Spleen (tissue), 11 donors: ENCODE measurements around the gene KIF26B. TPM values are rescaled to one million over a fixed set of nuclear protein-coding genes. Genes with fewer than 3 reads are reported as not detected.

Source experiments
- DNase-seq: peaks from one replicate; pipeline ENCODE4 v3.0.0-alpha.2; 2020
- H3K27ac ChIP-seq, 8 donors: fragments of 200-600 bp; sonication (generic) in 7 of 8; 1 replicate in 4 of 8; 2 replicates in 4 of 8; pipeline versions ENCODE4 v1.5.0 to v1.8.0; 2016 to 2021; ENCODE audit warnings: inconsistent platforms in 4 of 8, mild to moderate bottlenecking in 4 of 8, moderate library complexity in 1 of 8
- H3K27me3 ChIP-seq, 7 donors: fragments of 200-600 bp; sonication (generic) in 6 of 7; replicated peaks in 1 of 7; 1 replicate in 4 of 7; 2 replicates in 3 of 7; pipeline versions ENCODE4 v1.5.0 to v1.8.0; 2016 to 2021; ENCODE audit warnings: inconsistent platforms in 3 of 7, mild to moderate bottlenecking in 1 of 7
- H3K36me3 ChIP-seq, 6 donors: fragments of 200-600 bp; sonication (generic) in 5 of 6; 1 replicate in 4 of 6; 2 replicates in 2 of 6; pipeline versions ENCODE4 v1.5.0 to v1.8.0; 2016 to 2021; ENCODE audit warnings: inconsistent platforms in 2 of 6
- H3K4me1 ChIP-seq, 6 donors: fragments of 200-600 bp; sonication (generic) in 5 of 6; 1 replicate in 3 of 6; 2 replicates in 3 of 6; pipeline versions ENCODE4 v1.5.0 to v1.8.0; 2016 to 2021; ENCODE audit warnings: inconsistent platforms in 3 of 6
- H3K4me3 ChIP-seq, 8 donors: fragments of 200-600 bp; sonication (generic) in 7 of 8; 1 replicate in 4 of 8; 2 replicates in 4 of 8; pipeline versions ENCODE4 v1.5.0 to v1.8.0; 2016 to 2021; ENCODE audit warnings: inconsistent platforms in 4 of 8, mild to moderate bottlenecking in 4 of 8, moderate library complexity in 2 of 8
- H3K9me3 ChIP-seq, 8 donors: fragments of 200-600 bp; sonication (generic) in 7 of 8; 1 replicate in 4 of 8; 2 replicates in 4 of 8; pipeline versions ENCODE4 v1.5.0 to v1.8.0; 2016 to 2021; ENCODE audit warnings: inconsistent platforms in 4 of 8
- POLR2A ChIP-seq, 3 donors: fragments of 450-650 bp; IDR thresholded peaks; one replicate each; pipeline ENCODE4 v1.5.1; 2017; ENCODE audit warnings: antibody characterized with exemption in 3 of 3, mild to moderate bottlenecking in 1 of 3
- POLR2AphosphoS5 ChIP-seq, 3 donors: sonication (generic); formaldehyde crosslinking; IDR thresholded peaks; one replicate each; pipeline ENCODE4 v1.5.1; 2017; ENCODE audit warnings: antibody characterized with exemption in 3 of 3
- WGBS, 5 donors: extraction: QIAGEN DNeasy Blood & Tissue Kit in 3 of 5; methylation state at CpG; one replicate each; pipeline versions ENCODE4 v1.1.5 to v1.1.7; 2013 to 2018; 5-methylcytosine and 5-hydroxymethylcytosine counted together
- intact Hi-C: fragments of 100-400 bp; cut with DNase I; formaldehyde crosslinking; loops from one replicate; pipeline ENCODE4 v1.15.0; 2023; ENCODE audit warnings: low total_unique reads
- polyA plus RNA-seq, 3 donors: library from polyadenylated mRNA; stranded (reverse); fragments of 200-250 nt; gene quantifications; one replicate each; pipeline ENCODE4 v1.2.1, GENCODE V29; 2013
- total RNA-seq, 7 donors: library from RNA; depleted of rRNA in 3 of 7; stranded (reverse); fragments of >200 nt in 3 of 7; fragmentation: NEBNext Ultra II Directional in 4 of 7; extraction: Animal tissue kit (Norgen Biotek cat#: 25700) in 4 of 7; gene quantifications; one replicate each; pipeline versions ENCODE4 v1.1.0 to v1.2.1, GENCODE V29; 2016 to 2021
- TF ChIP-seq, protein P1 (sequence below), 11 experiments: fragments of 200-600 bp in 7 of 11; fragments of 450-650 bp in 4 of 11; sonication (generic) in 4 of 11; IDR thresholded peaks in 8 of 11; conservative IDR thresholded peaks in 3 of 11; 1 replicate in 7 of 11; 2 replicates in 4 of 11; pipeline versions ENCODE4 v1.4.0 to v1.8.0; 2016 to 2021; ENCODE audit warnings: antibody characterized with exemption in 11 of 11, inconsistent platforms in 4 of 11, mild to moderate bottlenecking in 1 of 11
- donor health status: healthy with polysubstance abuse.
- donor health status: DM: no; HTN: no; CAD: no; lungs with moderate emphysema.
- donor health status: DM: no; HTN: no; CAD: no.
- donor health status: Bipolar disorder and iron deficiency.
- donor health status: healthy.
- donor health status: DM: no; HTN: no; CAD: no.
- donor health status: DM: yes; HTN: yes; CAD: no.

The KIF26B gene
- total and polyA plus RNA-seq, 10 donors, result 0.07 to 4.5 (median 0.60) TPM; not detected in 1

DNA sequence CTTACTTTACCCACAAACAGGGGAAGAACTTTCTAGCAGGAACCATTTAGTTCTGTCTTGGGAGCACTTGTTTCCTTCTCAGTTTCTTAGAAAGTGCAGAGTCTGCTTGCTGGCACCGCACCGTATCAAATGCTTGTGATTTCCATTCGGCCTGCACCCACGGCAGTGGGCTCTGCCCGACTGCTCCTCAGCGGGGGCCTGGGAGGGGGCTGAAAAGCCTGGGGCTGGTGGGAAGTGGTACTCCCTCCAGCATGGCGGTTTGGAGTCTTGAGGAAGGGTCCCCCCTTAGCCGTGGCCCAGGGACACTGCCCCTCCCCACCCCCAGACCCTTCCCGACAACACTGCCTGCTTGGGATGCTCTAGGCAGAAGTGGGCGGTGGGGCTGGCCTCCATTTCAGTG lies 57.0 kb downstream of the KIF26B start:
- no peak for TF ChIP-seq POLR2A (IDR thresholded peaks at IDR 0.05)
- TF ChIP-seq, protein P1, sequence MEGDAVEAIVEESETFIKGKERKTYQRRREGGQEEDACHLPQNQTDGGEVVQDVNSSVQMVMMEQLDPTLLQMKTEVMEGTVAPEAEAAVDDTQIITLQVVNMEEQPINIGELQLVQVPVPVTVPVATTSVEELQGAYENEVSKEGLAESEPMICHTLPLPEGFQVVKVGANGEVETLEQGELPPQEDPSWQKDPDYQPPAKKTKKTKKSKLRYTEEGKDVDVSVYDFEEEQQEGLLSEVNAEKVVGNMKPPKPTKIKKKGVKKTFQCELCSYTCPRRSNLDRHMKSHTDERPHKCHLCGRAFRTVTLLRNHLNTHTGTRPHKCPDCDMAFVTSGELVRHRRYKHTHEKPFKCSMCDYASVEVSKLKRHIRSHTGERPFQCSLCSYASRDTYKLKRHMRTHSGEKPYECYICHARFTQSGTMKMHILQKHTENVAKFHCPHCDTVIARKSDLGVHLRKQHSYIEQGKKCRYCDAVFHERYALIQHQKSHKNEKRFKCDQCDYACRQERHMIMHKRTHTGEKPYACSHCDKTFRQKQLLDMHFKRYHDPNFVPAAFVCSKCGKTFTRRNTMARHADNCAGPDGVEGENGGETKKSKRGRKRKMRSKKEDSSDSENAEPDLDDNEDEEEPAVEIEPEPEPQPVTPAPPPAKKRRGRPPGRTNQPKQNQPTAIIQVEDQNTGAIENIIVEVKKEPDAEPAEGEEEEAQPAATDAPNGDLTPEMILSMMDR (IDR thresholded peaks at IDR 0.05 in 8 of 11, conservative IDR thresholded peaks at IDR 0.05 in 3 of 11), result no peak
- no peak for TF ChIP-seq POLR2AphosphoS5 (IDR thresholded peaks at IDR 0.05)
- H3K36me3 ChIP-seq, result no peaks in the 10 kb centered on the region
- 79 to 95% (median 90%) methylated on average over 10 of the region's 10 CpGs for WGBS, 5 donors
- no peaks in the 10 kb centered on the region for H3K4me1 ChIP-seq
- DNase-seq, result no peak
- H3K9me3 ChIP-seq, result peaks cover 0 to 22% (median 19%) of the 10 kb centered on the region in 8 donors
- no peaks in the 10 kb centered on the region for H3K27me3 ChIP-seq
- intact Hi-C loops, result no loop called here
- no peak overlapping the region for H3K4me3 ChIP-seq
- H3K27ac ChIP-seq, result no peak overlapping the region

DNA sequence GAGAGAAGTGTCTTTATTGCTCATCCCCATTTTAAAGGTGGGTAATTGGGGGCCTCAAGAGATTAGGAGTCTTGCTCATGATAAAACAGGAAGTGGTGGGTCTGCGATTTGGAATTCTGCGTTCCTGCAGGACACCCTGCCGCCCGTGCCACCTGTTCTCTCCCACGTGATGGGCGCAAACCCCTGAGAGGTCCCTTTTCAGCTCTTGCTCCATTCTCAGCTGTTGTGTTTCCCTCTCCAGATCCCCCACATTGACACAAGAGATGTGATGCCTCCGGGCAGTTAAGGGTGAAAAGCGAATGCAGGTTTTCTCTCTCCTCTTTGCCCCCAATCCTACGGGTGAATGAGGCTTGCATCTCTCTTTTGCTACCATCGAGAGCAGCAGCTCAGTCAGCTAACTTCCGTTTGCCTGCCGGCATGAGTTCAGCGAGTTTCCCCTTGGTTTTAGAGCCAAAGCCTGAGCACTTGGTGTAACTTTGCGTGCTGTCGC lies 57.5 kb downstream of the KIF26B start:
- DNase-seq, result no peak
- 84 to 94% (median 90%) methylated on average over 15 of the region's 15 CpGs for WGBS, 5 donors

DNA sequence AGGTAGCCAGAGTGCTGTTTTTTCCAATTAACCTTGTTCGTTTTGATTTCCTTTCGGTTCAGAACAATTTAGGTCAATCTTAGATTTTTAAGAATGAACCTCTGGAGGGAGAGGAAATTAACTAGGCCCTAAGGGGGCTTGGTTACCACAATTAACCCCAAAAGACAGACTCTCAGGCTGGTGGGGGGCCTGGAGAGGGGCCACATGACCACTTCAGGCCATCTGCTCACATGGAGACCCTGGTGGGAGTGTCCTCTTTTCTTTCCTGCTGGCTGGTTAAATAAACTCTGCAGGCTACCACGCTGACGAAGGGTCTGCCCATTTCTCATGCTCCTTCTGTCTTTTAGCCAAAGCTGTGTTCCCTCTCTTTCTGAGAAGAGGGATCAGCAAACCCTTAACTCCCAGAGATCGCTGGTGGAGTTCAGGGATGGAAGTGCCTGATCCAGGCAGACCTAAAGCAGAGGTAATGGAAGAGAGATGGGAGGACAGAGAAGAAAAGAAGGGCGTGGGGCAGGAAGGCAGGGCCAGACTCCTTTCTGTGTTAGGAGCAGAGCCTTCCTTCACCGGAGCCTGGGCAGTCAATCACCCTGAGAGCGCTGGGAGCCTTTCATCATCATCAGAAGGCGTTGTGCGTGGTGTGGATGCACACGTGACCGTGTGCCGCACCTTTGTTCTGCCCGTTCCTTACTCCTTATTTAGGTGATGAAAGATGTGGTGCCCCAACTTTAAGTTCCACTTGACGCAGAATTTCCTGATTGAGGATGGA lies 58.5 kb downstream of the KIF26B start:
- Histone ChIP-seq H3K36me3 (no peaks in the 10 kb centered on the region), H3K4me1 (no peaks in the 10 kb centered on the region), H3K27ac (no peak overlapping the region), H3K27me3 (no peaks in the 10 kb centered on the region), H3K9me3 (peaks cover 0 to 7% (median 4%) of the 10 kb centered on the region in 8 donors), H3K4me3 (no peak overlapping the region)
- no peak for DNase-seq
- TF ChIP-seq, protein P1 (IDR thresholded peaks at IDR 0.05 in 8 of 11, conservative IDR thresholded peaks at IDR 0.05 in 3 of 11), result no peak
- TF ChIP-seq POLR2A (IDR thresholded peaks at IDR 0.05) (no peak), POLR2AphosphoS5 (IDR thresholded peaks at IDR 0.05) (no peak)
- intact Hi-C loops, result no loop called here
- WGBS, 5 donors, result 79 to 88% (median 82%) methylated on average over 15 of the region's 15 CpGs

More for the DNA sequence above, 57.5 kb downstream of the KIF26B start:
- Histone ChIP-seq H3K27ac (no peak overlapping the region), H3K36me3 (no peaks in the 10 kb centered on the region), H3K4me3 (no peak overlapping the region), H3K9me3 (peaks cover 0 to 17% (median 14%) of the 10 kb centered on the region in 8 donors), H3K27me3 (no peaks in the 10 kb centered on the region), H3K4me1 (no peaks in the 10 kb centered on the region)
- TF ChIP-seq, protein P1 (IDR thresholded peaks at IDR 0.05 in 8 of 11, conservative IDR thresholded peaks at IDR 0.05 in 3 of 11), result no peak
- TF ChIP-seq POLR2AphosphoS5 (IDR thresholded peaks at IDR 0.05) (no peak), POLR2A (IDR thresholded peaks at IDR 0.05) (no peak)
- intact Hi-C loops, result no loop called here

DNA sequence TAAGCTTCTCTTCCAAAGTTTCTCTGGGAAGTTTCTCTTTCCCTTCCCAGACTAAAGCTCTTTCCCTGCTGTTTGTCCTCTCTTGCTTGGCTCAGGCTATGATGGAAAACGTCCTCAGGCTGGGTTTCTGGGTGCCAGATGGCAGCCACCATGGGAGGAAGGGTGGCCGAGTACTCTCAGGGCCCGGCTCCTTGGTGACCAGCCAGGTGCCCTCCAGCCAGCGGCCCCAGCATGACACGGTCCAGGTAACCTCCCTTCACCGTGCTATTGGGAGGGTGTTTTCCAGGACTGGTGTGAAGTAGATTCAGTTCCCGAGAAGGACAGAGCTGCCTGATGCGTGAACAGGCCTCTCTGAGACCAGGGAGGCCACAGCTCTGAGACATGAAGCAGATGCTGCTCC lies 60.3 kb downstream of the KIF26B start:
- H3K27ac ChIP-seq, result no peak overlapping the region
- no peaks in the 10 kb centered on the region for H3K27me3 ChIP-seq
- DNase-seq, result no peak
- no peaks in the 10 kb centered on the region for H3K4me1 ChIP-seq
- WGBS, 5 donors, result 73 to 89% (median 86%) methylated on average over 8 of the region's 8 CpGs
- no peak for TF ChIP-seq POLR2A (IDR thresholded peaks at IDR 0.05)
- TF ChIP-seq, protein P1 (IDR thresholded peaks at IDR 0.05 in 8 of 11, conservative IDR thresholded peaks at IDR 0.05 in 3 of 11), result no peak
- H3K9me3 ChIP-seq, result no peaks in the 10 kb centered on the region
- H3K36me3 ChIP-seq, result no peaks in the 10 kb centered on the region
- no peak overlapping the region for H3K4me3 ChIP-seq
- intact Hi-C loops, result no loop called here
